Transverse colon (tissue), 4 donors: ENCODE measurements around the gene SLC4A8. TPM values are rescaled to one million over a fixed set of nuclear protein-coding genes. Genes with fewer than 3 reads are reported as not detected.

Experiments
- DNase-seq: peaks from one replicate; pipeline ENCODE4 v3.0.0-alpha.2; 2019
- H3K27ac ChIP-seq, 4 donors: fragments of 200-600 bp; sonication (generic); 2 replicates each; pipeline ENCODE4 v1.5.1; 2016 to 2018; ENCODE audit warnings: inconsistent platforms in 4 of 4
- H3K27me3 ChIP-seq: fragments of 200-600 bp; sonication (generic); 2 replicates; pipeline ENCODE4 v1.5.1; 2017; ENCODE audit warnings: inconsistent platforms
- H3K36me3 ChIP-seq, 4 donors: fragments of 200-600 bp; sonication (generic); 2 replicates each; pipeline ENCODE4 v1.5.1; 2017 to 2019; ENCODE audit warnings: inconsistent platforms in 4 of 4
- H3K4me1 ChIP-seq, 4 donors: fragments of 200-600 bp; sonication (generic); 2 replicates each; pipeline ENCODE4 v1.5.1; 2017 to 2020; ENCODE audit warnings: inconsistent platforms in 4 of 4
- H3K4me3 ChIP-seq, 4 donors: fragments of 200-600 bp; sonication (generic); 1 replicate in 1 of 4; 2 replicates in 3 of 4; pipeline versions ENCODE4 v1.5.1 to v1.6.1; 2017 to 2019; ENCODE audit warnings: inconsistent platforms in 4 of 4
- H3K9me3 ChIP-seq, 2 donors: fragments of 200-600 bp; sonication (generic); 2 replicates each; pipeline ENCODE4 v1.5.1; 2017 to 2019; ENCODE audit warnings: inconsistent platforms in 2 of 2
- EP300 ChIP-seq: sonication (generic); formaldehyde crosslinking; IDR thresholded peaks from one replicate; pipeline ENCODE4 v1.6.1; 2017; ENCODE audit warnings: antibody characterized with exemption, low read depth
- POLR2A ChIP-seq: fragments of 450-650 bp; IDR thresholded peaks from one replicate; pipeline ENCODE4 v1.6.1; 2016; ENCODE audit warnings: antibody characterized with exemption, mild to moderate bottlenecking, moderate library complexity
- POLR2AphosphoS5 ChIP-seq, 3 donors: sonication (generic); formaldehyde crosslinking; IDR thresholded peaks; one replicate each; pipeline ENCODE4 v1.6.1; 2016; ENCODE audit warnings: antibody characterized with exemption in 3 of 3
- WGBS, 2 donors: methylation state at CpG; one replicate each; pipeline ENCODE4 v1.1.5; 2018; ENCODE audit warnings: low coverage in 1 of 2; 5-methylcytosine and 5-hydroxymethylcytosine counted together
- in situ Hi-C, 4 donors: fragments of 200-750 bp; cut with MboI; loops; one replicate each; pipeline versions ENCODE4 v1.15.0 to v1.15.1; 2017; ENCODE audit warnings: low sequenced_read_pairs in 3 of 4, low pct_ligation_motif_present in 1 of 4, low pct_unique_long_range_greater_than_20kb in 1 of 4
- intact Hi-C: fragments of 100-400 bp; cut with DNase I; formaldehyde crosslinking; loops from one replicate; pipeline ENCODE4 v1.15.1; 2023; ENCODE audit warnings: low total_unique reads
- total RNA-seq, 4 donors: library from RNA; depleted of rRNA; stranded (reverse); fragments of >200 nt; gene quantifications; one replicate each; pipeline ENCODE4 v1.1.0, GENCODE V29; 2016
- TF ChIP-seq, protein P1 (sequence below), 5 experiments: fragments of 200-600 bp in 3 of 5; fragments of 450-650 bp in 2 of 5; sonication (generic) in 3 of 5; IDR thresholded peaks; 1 replicate in 2 of 5; 2 replicates in 3 of 5; pipeline ENCODE4 v1.5.1; 2016 to 2017; ENCODE audit warnings: antibody characterized with exemption in 5 of 5, inconsistent platforms in 3 of 5, mild to moderate bottlenecking in 2 of 5, moderate library complexity in 1 of 5

Gene SLC4A8
- total RNA-seq, 4 donors from 2014 or later, result 0.64 to 2.2 (median 1.1) TPM; not detected in 1

DNA sequence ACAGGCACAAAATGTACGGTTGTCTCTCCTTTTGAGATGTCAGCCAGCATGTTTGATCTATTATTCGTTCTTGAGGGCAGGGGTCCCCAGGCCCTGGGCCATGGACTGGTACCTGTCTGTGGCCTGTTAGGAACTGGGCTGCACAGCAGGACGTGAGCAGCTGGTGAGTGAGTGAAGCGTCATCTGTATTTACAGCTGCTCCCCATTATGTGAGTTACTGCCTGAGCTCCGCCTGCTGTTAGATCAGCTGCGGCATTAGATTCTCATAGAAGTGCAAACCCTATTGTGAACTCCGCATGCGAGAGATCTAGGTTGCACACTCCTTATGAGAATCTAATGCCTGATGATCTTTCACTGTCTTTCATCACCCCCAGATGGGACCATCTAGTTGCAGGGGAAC lies 125.0 kb downstream of the SLC4A8 start:
- no peak for DNase-seq
- H3K27ac ChIP-seq, result no peak overlapping the region
- no peak overlapping the region for H3K4me3 ChIP-seq
- H3K9me3 ChIP-seq, result no peaks in the 10 kb centered on the region
- 78 to 83% methylated on average over 7 to 8 of the region's 8 CpGs for whole genome bisulfite sequencing, 2 donors
- no peaks in the 10 kb centered on the region for H3K36me3 ChIP-seq
- TF ChIP-seq POLR2A, result no peak
- TF ChIP-seq EP300, result no peak
- no peak for TF ChIP-seq POLR2AphosphoS5 (IDR thresholded peaks at IDR 0.05)
- TF ChIP-seq, protein P1, sequence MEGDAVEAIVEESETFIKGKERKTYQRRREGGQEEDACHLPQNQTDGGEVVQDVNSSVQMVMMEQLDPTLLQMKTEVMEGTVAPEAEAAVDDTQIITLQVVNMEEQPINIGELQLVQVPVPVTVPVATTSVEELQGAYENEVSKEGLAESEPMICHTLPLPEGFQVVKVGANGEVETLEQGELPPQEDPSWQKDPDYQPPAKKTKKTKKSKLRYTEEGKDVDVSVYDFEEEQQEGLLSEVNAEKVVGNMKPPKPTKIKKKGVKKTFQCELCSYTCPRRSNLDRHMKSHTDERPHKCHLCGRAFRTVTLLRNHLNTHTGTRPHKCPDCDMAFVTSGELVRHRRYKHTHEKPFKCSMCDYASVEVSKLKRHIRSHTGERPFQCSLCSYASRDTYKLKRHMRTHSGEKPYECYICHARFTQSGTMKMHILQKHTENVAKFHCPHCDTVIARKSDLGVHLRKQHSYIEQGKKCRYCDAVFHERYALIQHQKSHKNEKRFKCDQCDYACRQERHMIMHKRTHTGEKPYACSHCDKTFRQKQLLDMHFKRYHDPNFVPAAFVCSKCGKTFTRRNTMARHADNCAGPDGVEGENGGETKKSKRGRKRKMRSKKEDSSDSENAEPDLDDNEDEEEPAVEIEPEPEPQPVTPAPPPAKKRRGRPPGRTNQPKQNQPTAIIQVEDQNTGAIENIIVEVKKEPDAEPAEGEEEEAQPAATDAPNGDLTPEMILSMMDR (IDR thresholded peaks at IDR 0.05), result no peak
- in situ Hi-C loops, result loop anchor here in 1 of 4 donors (25.0 kb wide), 1 partner anchor 263 kb away; a partner anchor contains a TSS
- peaks cover 4% of the 10 kb centered on the region for H3K27me3 ChIP-seq
- H3K4me1 ChIP-seq, result no peaks in the 10 kb centered on the region
- intact Hi-C loops, result no loop called here

Other genes with a start within 250 kb of the SLC4A8 start
- gene POU6F1, start 206.8 kb upstream of the SLC4A8 start, total RNA-seq, result 1 to 10 TPM; 3.7 to 6.5 (median 6.1) TPM
- gene DAZAP2, start 186.0 kb upstream of the SLC4A8 start, total RNA-seq, result 100 to 1,000 TPM; 106 to 429 (median 233) TPM
- gene SMAGP, start 154.4 kb upstream of the SLC4A8 start, total RNA-seq, result 100 to 1,000 TPM in 2 of 4 donors, 10 to 100 TPM in 2; 29.5 to 144 (median 104) TPM
- 10 to 100 TPM in 2 of 4 donors, 1 to 10 TPM in 2; 4.0 to 28.8 (median 9.0) TPM for gene BIN2, start 100.7 kb upstream of the SLC4A8 start, total RNA-seq
- not detected for gene CELA1, start 78.2 kb upstream of the SLC4A8 start, total RNA-seq
- 10 to 100 TPM; 17.5 to 52.7 (median 26.8) TPM for gene GALNT6, start 33.4 kb upstream of the SLC4A8 start, total RNA-seq
- gene SCN8A, start 166.4 kb downstream of the SLC4A8 start, total RNA-seq, result 1 to 10 TPM in 3 of 4 donors, under 1 TPM in 1; 0.37 to 6.8 (median 3.2) TPM